Activated CD4-positive, alpha-beta T cell treated with anti-CD3 and anti-CD28 coated beads, Interleukin-2, amount 50 U/mL, for 1 hour (primary cell): ENCODE measurements around the gene PLBD2.

Experiments
- DNase-seq: peaks from one replicate; pipeline ENCODE4 v3.0.0-alpha.2; 2020

Gene PLBD2

DNA sequence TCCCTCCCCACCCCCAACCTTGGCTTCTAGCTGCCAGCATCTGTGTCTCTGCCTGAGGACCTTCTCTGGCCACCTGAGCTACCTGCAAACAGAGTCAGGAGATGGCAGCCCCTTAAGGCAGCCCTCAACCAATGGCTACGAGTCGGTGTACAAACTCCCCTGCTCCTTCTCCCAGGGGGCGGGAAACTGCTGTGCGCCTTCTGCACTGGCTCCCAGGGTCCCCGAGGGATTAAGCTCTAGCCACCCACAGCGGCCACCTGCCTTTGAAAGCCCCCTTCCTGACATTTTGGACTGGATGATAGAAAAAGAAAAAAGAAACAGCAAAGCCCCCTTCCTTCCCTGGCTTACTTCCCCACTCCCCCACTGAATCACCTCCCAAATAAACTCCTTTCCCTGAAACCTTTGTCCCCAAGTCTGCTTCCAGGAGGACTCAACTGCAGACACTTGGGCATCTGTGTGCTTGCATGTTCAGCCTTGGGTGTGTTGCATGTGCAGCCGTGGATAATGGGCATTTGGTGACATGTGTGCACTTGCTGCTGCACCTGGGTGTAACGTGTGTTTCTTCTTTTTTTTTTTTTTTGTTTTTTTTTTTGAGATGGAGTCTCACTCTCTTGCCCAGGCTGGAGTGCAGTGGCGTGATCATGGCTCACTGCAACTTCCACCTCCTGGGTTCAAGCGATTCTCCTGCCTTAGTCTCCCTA lies 39.3 kb downstream of the PLBD2 start:
- no peak for DNase-seq

DNA sequence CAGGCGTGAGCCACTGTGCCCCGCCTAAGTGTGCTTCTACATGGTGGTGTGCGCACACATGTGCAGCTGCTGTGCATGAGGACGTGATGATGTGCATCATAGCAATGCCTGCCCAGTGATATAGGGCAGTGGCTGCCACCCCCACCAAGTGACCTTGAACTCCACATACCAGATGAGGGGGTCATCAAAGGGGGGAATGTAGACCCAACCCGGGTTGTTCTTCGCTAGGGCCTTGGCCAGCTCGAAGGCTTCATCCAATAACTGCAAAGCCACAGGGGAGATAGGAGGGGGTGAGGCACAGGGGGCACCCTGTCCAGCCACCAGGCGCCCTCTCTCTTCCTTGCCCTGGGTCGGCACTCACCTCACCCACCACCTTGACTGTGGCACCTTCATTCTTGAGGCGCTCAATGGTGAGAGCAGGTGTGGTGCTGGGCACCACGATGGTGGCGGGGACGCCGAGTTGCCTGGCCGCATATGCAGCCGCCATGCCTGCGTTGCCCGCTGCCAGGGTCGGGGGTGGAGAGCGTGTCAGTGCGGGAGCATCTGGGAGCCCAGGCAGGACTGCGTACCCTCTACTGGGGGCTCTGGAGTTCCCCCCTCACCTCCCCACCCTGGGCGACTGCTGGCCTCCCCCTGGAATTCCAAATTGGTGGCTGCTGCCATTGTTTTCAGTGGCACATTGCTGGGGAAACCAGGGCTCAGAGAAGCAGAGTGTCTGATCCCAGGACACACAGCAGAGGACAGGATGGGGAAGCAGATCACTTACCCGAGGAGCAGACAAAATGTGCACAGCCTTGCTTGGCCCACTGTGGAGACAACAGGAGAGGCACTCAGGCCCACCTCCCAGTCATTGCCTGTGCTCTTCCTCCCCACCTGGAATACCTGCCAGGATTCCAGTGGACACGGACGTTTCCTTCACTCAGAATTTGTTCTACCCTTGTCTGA lies 40.2 kb downstream of the PLBD2 start:
- no peak for DNase-seq

DNA sequence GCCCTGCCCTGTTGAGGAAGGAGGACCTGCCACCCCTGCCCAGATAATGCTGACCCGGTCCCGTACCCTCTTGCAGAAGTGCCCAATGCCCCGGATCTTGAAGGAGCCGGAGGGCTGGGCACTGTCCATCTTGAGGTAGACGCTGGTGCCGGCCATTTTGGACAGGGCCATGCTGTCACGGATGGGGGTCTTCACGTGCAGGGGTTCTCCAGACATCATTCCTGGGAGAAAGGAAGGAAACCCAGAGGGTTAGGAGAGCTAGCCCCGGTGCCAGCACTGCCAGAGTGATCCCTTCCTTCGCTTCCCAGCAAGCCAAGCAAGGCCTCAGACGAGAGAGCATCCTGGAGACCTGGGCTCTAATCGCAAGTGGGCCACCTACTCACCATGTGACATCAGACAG lies 41.1 kb downstream of the PLBD2 start:
- no peak for DNase-seq

DNA sequence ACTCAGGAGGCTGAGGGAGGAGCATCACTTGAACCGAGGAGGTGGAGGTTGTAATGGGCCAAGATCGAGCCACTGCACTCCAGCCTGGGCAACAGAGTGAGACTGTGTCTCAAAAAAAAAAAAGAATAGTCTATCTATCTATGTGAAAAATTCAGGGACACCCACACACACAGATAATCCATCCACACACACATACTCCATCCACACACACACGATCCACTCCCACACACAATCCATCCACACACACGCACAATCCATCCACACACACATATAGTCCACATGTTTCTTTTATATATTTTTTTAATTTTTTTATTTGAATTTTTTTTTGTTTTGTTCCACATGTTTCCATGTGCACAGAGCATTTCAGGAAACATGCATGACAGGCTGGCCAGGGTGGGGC lies 42.0 kb downstream of the PLBD2 start:
- DNase-seq = no peak

DNA sequence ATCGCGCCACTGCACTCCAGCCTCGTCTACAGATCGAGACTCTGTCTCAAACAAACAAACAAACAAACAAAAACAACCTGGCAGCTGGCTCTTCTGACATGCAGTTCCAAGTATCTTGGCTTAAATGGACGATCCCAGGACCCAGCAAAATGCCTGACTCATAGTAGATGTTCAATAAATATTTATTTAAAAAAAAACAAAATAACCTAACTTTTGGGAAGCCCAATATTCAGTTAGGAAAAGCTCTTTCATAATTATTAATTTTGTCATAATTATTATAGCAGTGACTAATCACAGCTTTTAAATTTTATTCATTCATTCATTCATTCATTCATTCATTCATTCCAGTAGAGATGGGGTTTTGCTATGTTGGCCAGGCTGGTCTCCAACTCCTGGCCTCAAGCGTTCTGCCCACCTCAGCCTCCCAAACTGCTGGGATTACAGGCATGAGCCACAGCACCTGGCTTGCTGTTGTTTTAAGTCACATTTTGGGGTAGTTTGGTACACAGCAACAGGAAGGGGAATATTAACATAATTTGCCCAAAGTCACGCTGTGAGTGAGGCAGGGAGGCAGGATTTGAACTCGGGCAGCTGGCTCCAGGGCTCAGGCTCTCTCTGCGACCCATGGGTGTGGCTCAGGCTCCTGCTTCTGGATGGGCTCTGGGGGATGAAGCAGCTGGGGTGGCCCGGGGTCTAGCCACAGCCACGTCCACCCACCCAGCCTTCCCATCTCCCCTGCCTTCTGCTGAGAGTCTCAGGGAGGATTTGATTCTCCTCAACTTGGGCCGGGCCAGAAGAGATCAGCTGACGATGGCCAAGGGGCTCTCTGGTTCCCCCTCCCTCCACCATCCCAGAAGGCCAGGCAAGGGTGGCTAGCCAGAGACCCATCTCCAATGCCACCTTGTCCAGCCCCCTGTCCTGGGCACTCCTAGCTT lies 42.9 kb downstream of the PLBD2 start:
- no peak for DNase-seq

DNA sequence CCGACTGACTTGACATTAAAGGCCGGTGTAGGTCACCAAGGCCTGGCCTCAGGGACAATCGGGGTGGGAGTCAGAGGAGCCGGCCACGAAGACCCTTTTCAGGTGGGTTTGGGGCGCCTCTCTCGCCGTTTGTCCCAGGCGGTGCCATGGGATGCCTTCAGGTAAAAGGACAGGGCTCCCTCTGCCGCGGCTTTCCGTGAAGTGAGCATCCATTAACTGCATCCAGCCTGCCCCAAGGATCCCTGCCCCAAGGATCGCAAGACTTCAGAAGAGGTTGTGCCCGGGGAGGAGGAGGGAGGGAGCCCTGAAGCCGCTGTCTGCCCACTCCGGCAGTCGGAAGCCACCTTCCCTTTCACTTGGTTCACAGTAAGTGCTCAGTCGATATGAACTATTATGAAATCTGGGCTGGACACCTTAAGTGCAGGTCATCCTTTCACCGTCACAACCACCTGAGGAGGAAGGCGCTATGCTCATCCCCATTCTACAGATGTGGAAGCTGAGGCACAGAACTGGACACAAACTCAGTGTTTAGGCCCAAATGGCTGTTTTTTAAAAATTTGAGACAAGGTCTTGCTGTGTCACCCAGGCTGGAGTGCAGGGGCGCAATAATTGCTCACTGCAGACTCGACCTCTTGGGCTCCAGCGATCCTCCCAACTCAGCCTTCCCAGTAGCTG lies 44.3 kb downstream of the PLBD2 start:
- DNase-seq = no peak

DNA sequence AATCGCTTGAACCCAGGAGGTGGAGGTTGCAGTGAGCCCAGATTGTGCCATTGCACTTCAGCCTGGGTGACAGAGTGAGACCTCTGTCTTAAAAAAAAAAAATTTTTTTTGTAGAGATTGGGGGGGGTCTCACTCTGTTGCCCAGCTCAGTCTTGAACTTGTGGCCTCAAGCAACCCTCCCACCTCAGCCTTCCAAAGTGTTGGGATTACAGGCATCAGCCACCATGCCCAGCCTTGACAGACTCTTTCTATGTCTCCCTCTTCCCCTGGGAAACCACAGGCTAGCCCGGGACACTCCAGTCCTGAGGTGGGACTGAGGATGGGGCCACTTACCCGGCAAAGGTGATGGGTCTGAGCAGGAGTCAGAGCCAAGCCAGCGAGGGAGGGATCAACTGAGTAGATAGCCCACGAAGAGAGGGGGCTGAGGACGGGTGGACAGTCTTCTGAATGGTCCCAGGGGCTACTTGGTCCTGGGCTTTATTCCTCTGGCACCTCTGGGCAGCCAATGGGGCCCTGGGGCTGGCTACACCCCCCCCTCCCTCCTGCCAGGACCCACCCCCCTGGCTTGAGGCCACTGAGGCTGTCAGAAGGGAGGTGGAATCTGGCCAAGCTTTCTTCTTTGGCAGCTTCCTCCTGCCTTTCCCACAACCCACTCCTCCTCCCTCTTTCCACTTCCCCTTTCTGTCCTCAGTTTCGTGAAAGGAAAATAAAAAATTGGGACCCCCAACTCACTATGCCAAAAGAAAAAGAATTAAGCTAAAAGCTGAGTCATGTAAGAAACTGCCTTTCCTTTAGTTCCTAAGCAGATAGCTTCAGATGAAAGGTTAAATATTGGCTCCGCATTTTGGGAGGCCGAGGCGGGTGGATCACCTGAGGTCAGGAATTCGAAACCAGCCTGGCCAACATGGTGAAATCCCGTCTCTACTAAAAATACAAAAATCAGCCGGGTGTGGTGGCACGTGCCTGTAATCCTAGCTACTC lies 45.3 kb downstream of the PLBD2 start, which contains the start of gene SDS:
Gene SDS, minus strand, starts transcription at position 453 of the 981 bp plus-strand sequence. CDS start 4,179 bp downstream, outside the sequence.
- no peak for DNase-seq

DNA sequence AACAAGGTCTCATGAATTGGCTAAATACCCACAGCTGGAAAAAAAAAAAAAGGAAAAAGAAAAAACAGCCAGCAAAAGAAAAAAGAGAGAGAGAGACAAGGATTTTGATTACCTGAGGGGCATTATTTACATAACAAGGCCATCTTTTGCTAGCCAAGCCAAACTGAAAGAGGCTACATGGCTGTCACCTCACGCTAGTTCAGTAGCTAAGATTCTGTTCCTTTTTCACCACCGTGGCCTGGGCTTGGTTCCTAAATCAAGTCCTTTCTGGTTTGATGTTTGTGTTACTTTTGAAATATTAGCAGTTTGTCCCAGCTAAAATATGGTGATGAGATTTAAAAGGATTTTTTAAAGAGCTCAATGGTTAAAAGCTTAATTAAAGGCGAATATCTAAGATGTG lies 47.3 kb downstream of the PLBD2 start:
- no peak for DNase-seq

DNA sequence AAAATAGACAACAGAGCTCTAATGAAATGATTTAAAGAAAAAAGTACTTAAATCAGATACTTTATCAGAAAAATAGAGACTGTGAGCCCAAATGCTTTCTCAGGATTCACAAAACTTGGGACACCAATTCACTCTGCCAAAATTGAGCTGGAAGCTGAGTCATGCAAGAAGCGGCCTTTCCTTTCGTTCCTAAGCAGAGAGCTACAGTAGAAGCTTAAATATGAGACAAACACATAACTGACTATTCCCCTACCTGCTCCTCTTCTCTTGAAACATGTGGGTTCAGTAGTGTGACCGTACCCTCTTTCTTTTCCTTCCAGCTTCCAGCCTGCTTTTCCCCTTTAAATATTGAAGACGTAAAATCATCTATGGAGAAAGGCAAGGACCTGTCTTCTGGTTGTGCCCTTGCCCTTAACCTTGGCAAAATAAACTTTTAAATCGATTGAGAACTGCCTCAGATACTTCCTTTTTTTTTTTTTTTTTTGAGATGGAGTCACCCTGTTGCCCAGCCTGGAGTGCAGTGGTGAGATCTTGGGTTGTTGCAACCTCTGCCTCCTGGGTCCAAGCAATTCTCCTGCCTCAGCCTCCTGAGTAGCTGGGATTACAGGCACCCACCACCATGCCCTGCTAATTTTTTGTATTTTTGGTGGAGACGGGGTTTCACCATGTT lies 49.7 kb downstream of the PLBD2 start:
- DNase-seq = no peak

DNA sequence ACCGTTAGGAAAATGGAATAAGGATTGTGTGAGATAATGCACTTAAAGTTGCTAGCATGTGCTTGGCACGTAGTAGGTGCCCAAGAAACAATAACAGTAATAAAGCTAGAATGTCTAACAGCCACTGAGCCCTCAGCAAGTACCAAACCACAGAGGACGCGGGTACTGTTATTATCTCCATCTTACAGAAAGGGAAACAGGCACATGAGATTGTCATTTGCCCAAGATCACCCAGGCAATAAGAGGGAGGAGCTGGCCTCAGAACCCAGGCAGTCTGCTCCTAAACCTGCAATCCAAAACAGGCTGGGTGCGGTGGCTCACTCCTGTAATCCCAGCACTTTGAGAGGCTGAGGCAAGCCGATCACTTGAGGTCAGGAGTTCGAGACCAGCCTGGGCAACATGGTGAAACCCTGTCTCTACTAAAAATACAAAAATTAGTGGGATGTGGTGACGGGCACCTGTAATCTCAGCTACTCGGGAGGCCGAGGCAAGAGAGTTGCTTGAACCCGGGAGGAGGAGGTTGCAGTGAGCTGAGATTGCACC lies 50.4 kb downstream of the PLBD2 start:
- no peak for DNase-seq

DNA sequence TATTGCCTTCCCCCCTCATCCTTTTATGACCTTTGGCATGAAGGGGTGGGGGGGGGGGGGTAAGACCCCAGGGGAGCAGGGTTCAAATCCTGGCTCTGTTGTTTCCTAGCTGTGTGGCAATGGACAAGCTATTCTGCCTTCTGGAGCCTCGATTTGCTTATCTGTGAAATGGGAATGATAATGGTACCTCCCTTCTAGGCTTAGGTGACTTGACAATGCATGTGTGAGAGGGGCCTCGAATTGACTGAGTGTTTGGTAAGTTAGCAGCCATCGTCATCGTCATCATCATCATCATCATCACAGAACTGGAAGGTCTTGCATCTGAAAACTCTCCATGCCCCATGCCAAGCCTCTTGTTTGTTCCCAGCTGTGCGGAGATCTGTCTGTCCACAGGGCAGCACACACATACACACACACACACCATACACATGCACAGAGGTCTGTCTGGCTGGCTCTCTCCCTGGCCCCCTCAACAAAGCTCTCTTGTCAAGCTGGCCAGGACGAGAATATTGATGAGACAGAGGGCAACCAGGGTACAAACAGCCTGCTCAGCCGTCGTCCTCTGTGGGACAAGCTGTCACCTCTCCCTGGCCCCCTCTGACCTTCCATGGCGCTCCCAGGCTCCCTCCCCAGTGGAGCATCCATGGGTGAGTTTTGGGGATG lies 51.2 kb downstream of the PLBD2 start:
- DNase-seq = no peak

DNA sequence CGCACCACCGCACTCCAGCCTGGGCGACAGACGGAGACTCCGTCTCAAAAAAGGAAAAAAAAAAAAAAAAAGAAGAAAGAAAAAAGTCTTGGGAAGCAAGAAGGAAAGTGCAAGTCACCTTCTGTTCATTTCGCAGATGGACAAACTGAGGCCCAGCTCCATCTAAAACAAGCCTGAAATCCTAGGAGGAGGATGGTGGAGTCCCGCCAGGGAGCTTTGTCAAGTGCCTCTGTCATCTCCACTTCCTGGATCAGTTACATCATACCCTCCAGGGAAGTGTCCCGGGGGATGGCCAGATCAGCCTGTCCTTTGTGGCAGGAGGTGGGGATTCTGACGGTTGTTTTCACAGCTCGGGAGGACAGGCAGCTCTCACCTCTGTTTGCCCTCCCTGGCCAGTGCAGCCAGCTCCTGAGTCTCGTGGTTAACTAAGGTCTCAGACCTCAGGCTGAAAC lies 55.1 kb downstream of the PLBD2 start:
- no peak for DNase-seq

DNA sequence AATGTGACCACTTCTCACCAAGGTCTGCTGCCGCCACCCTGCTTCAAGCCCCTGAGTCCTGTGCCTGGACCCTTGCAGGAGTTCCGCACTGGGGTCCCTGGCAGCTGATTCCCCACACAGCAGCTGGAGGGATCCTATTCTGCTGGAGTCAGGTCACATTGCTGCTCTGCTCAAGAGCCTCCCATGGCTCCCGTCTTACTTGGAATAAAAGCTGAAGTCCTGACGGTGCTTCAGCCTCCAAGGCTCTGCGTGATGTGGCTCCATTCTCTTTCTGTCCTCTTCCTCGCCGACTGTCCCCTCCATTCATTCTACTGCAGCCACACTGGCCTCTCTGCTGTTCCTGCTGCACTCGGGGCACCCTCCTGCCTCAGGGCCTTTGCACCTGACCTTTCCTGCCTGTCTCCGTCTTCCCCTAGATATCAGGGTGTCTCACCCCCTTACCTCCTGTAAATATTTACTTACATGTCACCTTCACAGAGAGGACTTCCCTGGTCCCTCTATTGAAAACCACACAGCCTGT lies 56.2 kb downstream of the PLBD2 start:
- no peak for DNase-seq

DNA sequence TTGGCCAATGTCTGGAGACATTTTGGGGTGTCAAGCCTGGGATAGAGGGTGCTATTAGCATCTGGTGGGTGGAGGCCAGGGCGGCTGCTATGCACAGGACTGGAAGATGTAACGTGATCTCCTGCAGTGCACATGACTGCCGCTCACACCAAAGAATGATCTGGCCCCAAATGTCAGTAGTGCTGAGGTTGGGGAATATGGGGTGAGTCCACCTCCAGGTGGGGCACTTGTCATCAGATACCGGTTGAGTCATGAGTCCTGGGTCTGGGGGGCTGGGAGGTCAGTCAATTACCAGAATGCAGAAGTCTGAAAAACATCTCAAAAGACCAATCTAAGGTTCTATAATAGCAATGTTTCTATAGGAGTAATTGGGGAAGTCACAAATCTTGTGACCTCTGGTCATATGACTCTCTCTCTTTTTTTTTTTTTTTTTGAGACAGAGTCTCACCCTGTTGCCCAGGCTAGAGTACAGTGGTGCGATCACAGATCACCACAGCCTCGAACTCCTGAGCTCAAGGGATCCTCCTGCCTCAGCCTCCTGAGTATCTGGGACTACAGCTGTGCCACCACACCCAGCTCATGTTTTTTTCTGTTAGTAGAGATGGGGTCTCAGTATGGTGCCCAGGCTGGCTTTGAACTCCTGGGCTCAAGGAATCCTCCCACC lies 57.8 kb downstream of the PLBD2 start:
- no peak for DNase-seq

DNA sequence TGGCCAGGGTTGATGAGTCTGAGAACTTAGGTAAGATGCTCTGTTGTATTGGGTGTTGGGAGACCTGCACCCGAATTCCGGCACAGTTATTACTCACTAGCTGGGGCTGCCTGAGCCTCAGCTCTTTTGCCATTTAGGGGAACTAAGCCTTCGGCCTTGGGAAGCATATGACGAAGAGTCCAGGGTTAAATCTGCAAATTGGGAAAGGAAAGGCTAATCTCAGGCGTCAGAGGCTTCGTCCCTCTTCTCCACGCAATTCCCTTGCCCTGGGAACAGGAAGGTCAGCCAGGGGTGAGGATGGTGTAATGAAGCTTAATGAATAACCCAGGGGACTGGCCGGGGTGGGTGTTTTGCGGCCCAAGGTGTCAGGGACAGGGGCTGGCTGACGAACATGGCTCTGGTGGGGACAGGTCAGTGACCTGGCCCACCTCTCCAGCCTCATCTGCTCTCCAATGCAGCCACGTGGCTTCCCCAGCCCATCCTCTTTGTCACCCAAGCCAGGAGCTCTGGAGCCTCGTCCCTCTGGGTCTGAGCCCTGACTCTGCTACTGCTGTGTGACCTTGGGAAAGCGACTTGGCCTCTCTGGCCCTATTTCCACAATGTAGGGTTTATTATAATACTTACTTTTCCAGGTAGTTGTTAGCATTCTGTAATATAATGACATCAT lies 60.0 kb downstream of the PLBD2 start:
- DNase-seq = no peak

DNA sequence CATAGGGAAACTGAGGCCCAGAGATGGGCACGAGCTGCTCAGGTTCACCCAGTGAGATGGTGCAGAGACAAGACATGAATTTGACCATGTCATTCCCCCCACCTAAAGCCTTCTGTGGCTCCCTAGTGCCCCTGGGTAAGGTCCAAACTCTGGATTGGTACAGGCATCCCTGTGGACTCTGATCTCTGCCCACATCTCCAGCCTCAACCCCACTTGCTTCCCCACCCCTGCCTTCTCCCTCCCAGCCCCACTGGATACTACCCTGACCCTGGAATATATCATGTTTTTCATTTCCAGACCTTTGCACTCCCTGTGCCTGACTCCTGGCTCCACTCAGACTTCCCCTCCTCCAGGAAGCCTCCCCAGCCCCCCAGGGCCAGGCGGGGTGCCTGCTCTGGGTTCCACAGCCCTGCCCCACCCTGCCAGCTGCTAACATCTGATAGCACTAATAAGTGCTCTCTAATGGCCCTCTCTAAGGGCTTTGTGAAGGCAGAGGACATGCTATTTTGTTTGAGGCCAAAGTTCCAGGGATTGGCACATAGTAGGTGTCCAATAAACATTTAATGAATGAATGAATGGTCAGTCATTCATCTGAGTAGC lies 62.7 kb downstream of the PLBD2 start:
- DNase-seq = no peak

DNA sequence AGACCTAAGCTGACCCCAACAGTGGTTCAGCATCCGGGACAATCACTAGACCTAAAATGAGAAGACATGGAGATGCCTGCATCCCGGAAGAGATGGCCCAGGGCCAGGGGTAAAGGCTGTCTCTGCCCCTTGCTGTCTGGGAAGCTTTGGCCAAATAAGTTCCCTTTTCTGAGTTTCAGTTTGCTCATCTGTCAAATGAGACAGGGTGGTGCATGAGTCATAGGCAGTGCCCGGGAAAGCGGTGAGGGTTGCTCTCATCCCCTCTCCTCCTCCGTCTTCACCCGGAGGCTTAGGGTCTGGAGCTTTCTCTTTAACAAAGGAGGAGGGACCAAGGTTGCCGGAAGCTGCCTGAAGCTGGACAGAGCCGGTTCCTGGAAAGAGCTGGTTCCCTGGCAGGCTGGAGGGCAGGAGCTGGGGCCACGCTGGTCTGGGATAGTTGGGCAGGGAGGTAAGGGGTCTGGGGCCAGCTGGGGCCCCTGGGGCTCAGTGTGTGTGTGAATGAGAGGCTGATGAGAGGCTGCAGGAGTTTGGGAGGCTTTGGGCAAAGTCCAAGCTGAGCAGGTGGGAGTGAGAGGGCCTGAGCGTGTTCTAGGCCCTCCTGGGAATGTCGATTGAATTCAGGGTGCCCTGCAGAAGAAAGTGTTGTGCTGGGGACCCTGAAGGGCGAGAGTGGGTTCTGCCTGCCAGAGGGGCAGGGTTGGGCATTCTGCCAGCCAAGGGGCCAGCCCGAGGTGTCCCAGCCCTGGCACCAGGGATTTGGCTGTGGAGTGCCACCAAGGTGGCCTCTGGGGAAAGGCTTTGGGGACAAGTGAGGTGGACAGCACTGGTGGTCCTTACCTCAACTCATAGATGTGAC lies 63.9 kb downstream of the PLBD2 start, which contains the start of gene SDSL:
Gene SDSL, plus strand, starts transcription at position 351 of the 856 bp plus-strand sequence. CDS start 5,603 bp downstream, outside the sequence.
- DNase-seq = no peak
